ENCODE data around the gene PITPNC1.
"Not testable (repeated sequence)": the region's sequence is repeated elsewhere in the genome, so short reads cannot be mapped to it uniquely, and the experiment has no call there.

Gene PITPNC1

GRCh38 chr17:67578142-67578457, 201.0 kb downstream of the PITPNC1 start:
- no peaks in the 10 kb centered on the region for H3K9me3 ChIP-seq (ENCODE audit: low read length)
- H3K4me3 ChIP-seq (ENCODE audit: low read depth in 1 of 2, low read length in 2 of 2), result no peak overlapping the region
- no peak overlapping the region for H3K27ac ChIP-seq (ENCODE audit: low read depth, low read length)
- no peaks in the 10 kb centered on the region for H3K4me1 ChIP-seq (ENCODE audit: insufficient read depth, low read length)
- H3K36me3 ChIP-seq (ENCODE audit: insufficient read depth, low read length), result no peaks in the 10 kb centered on the region
- H3K9ac ChIP-seq (ENCODE audit: low read length), result no peak overlapping the region
- no peaks in the 10 kb centered on the region for H3K27me3 ChIP-seq (ENCODE audit: control insufficient read depth in 1 of 2, insufficient read depth in 2 of 2, low read length in 2 of 2)

- not testable (repeated sequence) for H3K27ac ChIP-seq (ENCODE audit: low read depth, low read length); H3K9ac ChIP-seq (ENCODE audit: low read length); H3K27me3 ChIP-seq (ENCODE audit: control insufficient read depth in 1 of 2, insufficient read depth in 2 of 2, low read length in 2 of 2)
These were observed 201.8 kb downstream of the PITPNC1 start for GRCh38 chr17:67578679-67579405.

GRCh38 chr17:67582673-67583081, 205.6 kb downstream of the PITPNC1 start:
- Histone ChIP-seq H3K36me3 (ENCODE audit: insufficient read depth, low read length) (no peaks in the 10 kb centered on the region), H3K4me3 (ENCODE audit: low read depth in 1 of 2, low read length in 2 of 2) (peak overlapping the region in 1 of 2 donors; percentile 18), H3K9me3 (ENCODE audit: low read length) (no peaks in the 10 kb centered on the region), H3K4me1 (ENCODE audit: insufficient read depth, low read length) (no peaks in the 10 kb centered on the region), H3K9ac (ENCODE audit: low read length) (no peak overlapping the region), H3K27ac (ENCODE audit: low read depth, low read length) (no peak overlapping the region), H3K27me3 (ENCODE audit: control insufficient read depth in 1 of 2, insufficient read depth in 2 of 2, low read length in 2 of 2) (no peaks in the 10 kb centered on the region)

More at GRCh38 chr17:67578679-67579405, 201.8 kb downstream of the PITPNC1 start:
- not testable (repeated sequence) for H3K9me3 ChIP-seq (ENCODE audit: low read length); H3K36me3 ChIP-seq (ENCODE audit: insufficient read depth, low read length); H3K4me3 ChIP-seq (ENCODE audit: low read depth in 1 of 2, low read length in 2 of 2); H3K4me1 ChIP-seq (ENCODE audit: insufficient read depth, low read length)

- H3K4me1 ChIP-seq (ENCODE audit: insufficient read depth, low read length), result no peaks in the 10 kb centered on the region
- no peak overlapping the region for H3K27ac ChIP-seq (ENCODE audit: low read depth, low read length)
- H3K4me3 ChIP-seq (ENCODE audit: low read depth in 1 of 2, low read length in 2 of 2), result no peak overlapping the region
- no peaks in the 10 kb centered on the region for H3K27me3 ChIP-seq (ENCODE audit: control insufficient read depth in 1 of 2, insufficient read depth in 2 of 2, low read length in 2 of 2)
- no peak overlapping the region for H3K9ac ChIP-seq (ENCODE audit: low read length)
- H3K36me3 ChIP-seq (ENCODE audit: insufficient read depth, low read length), result no peaks in the 10 kb centered on the region
- no peaks in the 10 kb centered on the region for H3K9me3 ChIP-seq (ENCODE audit: low read length)
These were observed 208.1 kb downstream of the PITPNC1 start for GRCh38 chr17:67585077-67585602.

- no peak overlapping the region for H3K4me3 ChIP-seq (ENCODE audit: low read depth in 1 of 2, low read length in 2 of 2)
- H3K36me3 ChIP-seq (ENCODE audit: insufficient read depth, low read length), result no peaks in the 10 kb centered on the region
- H3K9ac ChIP-seq (ENCODE audit: low read length), result no peak overlapping the region
- H3K27me3 ChIP-seq (ENCODE audit: control insufficient read depth in 1 of 2, insufficient read depth in 2 of 2, low read length in 2 of 2), result no peaks in the 10 kb centered on the region
- no peaks in the 10 kb centered on the region for H3K4me1 ChIP-seq (ENCODE audit: insufficient read depth, low read length)
- H3K9me3 ChIP-seq (ENCODE audit: low read length), result no peaks in the 10 kb centered on the region
- no peak overlapping the region for H3K27ac ChIP-seq (ENCODE audit: low read depth, low read length)
These were observed 211.2 kb downstream of the PITPNC1 start for GRCh38 chr17:67588326-67588725.

- no peaks in the 10 kb centered on the region for H3K36me3 ChIP-seq (ENCODE audit: insufficient read depth, low read length)
- H3K9ac ChIP-seq (ENCODE audit: low read length), result no peak overlapping the region
- no peaks in the 10 kb centered on the region for H3K27me3 ChIP-seq (ENCODE audit: control insufficient read depth in 1 of 2, insufficient read depth in 2 of 2, low read length in 2 of 2)
- H3K27ac ChIP-seq (ENCODE audit: low read depth, low read length), result no peak overlapping the region
- no peak overlapping the region for H3K4me3 ChIP-seq (ENCODE audit: low read depth in 1 of 2, low read length in 2 of 2)
- no peaks in the 10 kb centered on the region for H3K9me3 ChIP-seq (ENCODE audit: low read length)
- H3K4me1 ChIP-seq (ENCODE audit: insufficient read depth, low read length), result no peaks in the 10 kb centered on the region
These were observed 217.2 kb downstream of the PITPNC1 start for GRCh38 chr17:67594115-67594880.

- Histone ChIP-seq H3K27me3 (ENCODE audit: control insufficient read depth in 1 of 2, insufficient read depth in 2 of 2, low read length in 2 of 2) (no peaks in the 10 kb centered on the region), H3K27ac (ENCODE audit: low read depth, low read length) (no peak overlapping the region), H3K9ac (ENCODE audit: low read length) (no peak overlapping the region), H3K4me1 (ENCODE audit: insufficient read depth, low read length) (peaks cover 2% of the 10 kb centered on the region), H3K9me3 (ENCODE audit: low read length) (no peaks in the 10 kb centered on the region), H3K4me3 (ENCODE audit: low read depth in 1 of 2, low read length in 2 of 2) (no peak overlapping the region), H3K36me3 (ENCODE audit: insufficient read depth, low read length) (no peaks in the 10 kb centered on the region)
These were observed 223.3 kb downstream of the PITPNC1 start for GRCh38 chr17:67600408-67600807.

- no peak overlapping the region for H3K27ac ChIP-seq (ENCODE audit: low read depth, low read length)
- no peaks in the 10 kb centered on the region for H3K36me3 ChIP-seq (ENCODE audit: insufficient read depth, low read length)
- no peaks in the 10 kb centered on the region for H3K9me3 ChIP-seq (ENCODE audit: low read length)
- no peak overlapping the region for H3K4me3 ChIP-seq (ENCODE audit: low read depth in 1 of 2, low read length in 2 of 2)
- no peaks in the 10 kb centered on the region for H3K27me3 ChIP-seq (ENCODE audit: control insufficient read depth in 1 of 2, insufficient read depth in 2 of 2, low read length in 2 of 2)
- no peak overlapping the region for H3K9ac ChIP-seq (ENCODE audit: low read length)
- peaks cover 5% of the 10 kb centered on the region for H3K4me1 ChIP-seq (ENCODE audit: insufficient read depth, low read length)
These were observed 224.8 kb downstream of the PITPNC1 start for GRCh38 chr17:67601897-67602296.

- no peak overlapping the region for H3K9ac ChIP-seq (ENCODE audit: low read length)
- no peak overlapping the region for H3K27ac ChIP-seq (ENCODE audit: low read depth, low read length)
- H3K9me3 ChIP-seq (ENCODE audit: low read length), result no peaks in the 10 kb centered on the region
- H3K4me1 ChIP-seq (ENCODE audit: insufficient read depth, low read length), result peaks cover 5% of the 10 kb centered on the region
- H3K36me3 ChIP-seq (ENCODE audit: insufficient read depth, low read length), result no peaks in the 10 kb centered on the region
- H3K27me3 ChIP-seq (ENCODE audit: control insufficient read depth in 1 of 2, insufficient read depth in 2 of 2, low read length in 2 of 2), result no peaks in the 10 kb centered on the region
- no peak overlapping the region for H3K4me3 ChIP-seq (ENCODE audit: low read depth in 1 of 2, low read length in 2 of 2)
These were observed 225.4 kb downstream of the PITPNC1 start for GRCh38 chr17:67602444-67602843.

GRCh38 chr17:67602974-67603373, 225.9 kb downstream of the PITPNC1 start:
- Histone ChIP-seq H3K4me1 (ENCODE audit: insufficient read depth, low read length) (peaks cover 5% of the 10 kb centered on the region), H3K4me3 (ENCODE audit: low read depth in 1 of 2, low read length in 2 of 2) (no peak overlapping the region), H3K27me3 (ENCODE audit: control insufficient read depth in 1 of 2, insufficient read depth in 2 of 2, low read length in 2 of 2) (no peaks in the 10 kb centered on the region), H3K9ac (ENCODE audit: low read length) (no peak overlapping the region), H3K36me3 (ENCODE audit: insufficient read depth, low read length) (no peaks in the 10 kb centered on the region), H3K9me3 (ENCODE audit: low read length) (no peaks in the 10 kb centered on the region), H3K27ac (ENCODE audit: low read depth, low read length) (no peak overlapping the region)

- Histone ChIP-seq H3K4me1 (ENCODE audit: insufficient read depth, low read length) (peaks cover 5% of the 10 kb centered on the region), H3K36me3 (ENCODE audit: insufficient read depth, low read length) (no peaks in the 10 kb centered on the region), H3K9ac (ENCODE audit: low read length) (no peak overlapping the region), H3K27ac (ENCODE audit: low read depth, low read length) (no peak overlapping the region), H3K4me3 (ENCODE audit: low read depth in 1 of 2, low read length in 2 of 2) (no peak overlapping the region), H3K27me3 (ENCODE audit: control insufficient read depth in 1 of 2, insufficient read depth in 2 of 2, low read length in 2 of 2) (no peaks in the 10 kb centered on the region), H3K9me3 (ENCODE audit: low read length) (no peaks in the 10 kb centered on the region)
These were observed 228.3 kb downstream of the PITPNC1 start for GRCh38 chr17:67605256-67605912.

Data from muscle layer of colon (tissue), 2 donors.